KMS-11 (cell line): ENCODE measurements around the gene GMFB.

ENCODE experiments used
- H2AFZ ChIP-seq: fragments of 200-600 bp; sonication (generic); 2 replicates; pipeline ENCODE4 v1.6.1; 2016; ENCODE audit warnings: antibody characterized with exemption, mixed run types, low read depth
- H3K27ac ChIP-seq: fragments of 200-600 bp; sonication (generic); 2 replicates; pipeline ENCODE4 v1.6.1; 2016; ENCODE audit warnings: mild to moderate bottlenecking, mixed run types
- H3K27me3 ChIP-seq: fragments of 200-600 bp; sonication (generic); 2 replicates; pipeline ENCODE4 v1.6.1; 2017; ENCODE audit warnings: mild to moderate bottlenecking, low read depth, mixed run types, moderate library complexity; ENCODE audit not compliant: insufficient read depth
- H3K36me3 ChIP-seq: fragments of 200-600 bp; sonication (generic); 2 replicates; pipeline ENCODE4 v1.6.1; 2017; ENCODE audit warnings: mild to moderate bottlenecking, mixed run types; ENCODE audit not compliant: insufficient read depth
- H3K4me1 ChIP-seq: fragments of 200-600 bp; sonication (generic); 2 replicates; pipeline ENCODE4 v1.6.1; 2016; ENCODE audit warnings: mild to moderate bottlenecking, low read depth, mixed run types; ENCODE audit not compliant: poor library complexity, severe bottlenecking
- H3K4me2 ChIP-seq: fragments of 200-600 bp; sonication (generic); 2 replicates; pipeline ENCODE4 v1.7.0; 2016; ENCODE audit warnings: mild to moderate bottlenecking, mixed run types
- H3K4me3 ChIP-seq: fragments of 200-600 bp; sonication (generic); IDR thresholded peaks from 2 replicates; pipeline ENCODE4 v1.6.1; 2017; ENCODE audit warnings: low read depth, low read length, mixed read lengths; ENCODE audit not compliant: insufficient read depth
- H3K79me2 ChIP-seq: fragments of 200-600 bp; sonication (generic); 2 replicates; pipeline ENCODE4 v1.6.1; 2016; ENCODE audit warnings: low read depth, mixed run types; ENCODE audit not compliant: insufficient read depth
- H3K9ac ChIP-seq: fragments of 200-600 bp; sonication (generic); 2 replicates; pipeline ENCODE4 v1.6.1; 2016; ENCODE audit warnings: mild to moderate bottlenecking, mixed run types
- H4K20me1 ChIP-seq: fragments of 200-600 bp; sonication (generic); 2 replicates; pipeline ENCODE4 v1.6.1; 2016; ENCODE audit warnings: mild to moderate bottlenecking, mixed run types; ENCODE audit not compliant: insufficient read depth
- CTCF ChIP-seq: fragments of 200-600 bp; sonication (generic); conservative IDR thresholded peaks from 2 replicates; pipeline ENCODE4 v1.6.1; 2017; ENCODE audit warnings: low read depth, mild to moderate bottlenecking, antibody characterized with exemption, low read length, moderate library complexity, mixed read lengths

GMFB gene

DNA sequence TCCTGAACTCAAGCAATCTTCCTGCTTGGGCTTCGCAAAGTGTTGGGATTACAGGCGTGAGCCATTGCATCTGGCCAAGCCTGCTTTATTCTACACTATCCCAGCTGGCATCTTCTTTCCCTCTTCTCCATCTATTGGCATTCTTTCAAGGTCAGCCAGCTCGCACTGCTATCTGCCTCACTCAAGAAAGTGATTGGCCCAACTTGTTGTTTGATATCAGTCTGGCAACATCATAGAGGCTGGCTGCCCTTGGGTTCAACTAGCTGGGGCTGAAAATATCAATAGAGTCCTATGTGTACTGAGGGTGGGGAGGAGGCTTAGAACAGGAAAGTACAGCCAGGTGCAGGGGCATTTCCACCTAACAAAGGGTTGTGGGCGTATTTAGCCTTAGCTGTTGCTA is 17.1 kb downstream of the GMFB start:
- Histone ChIP-seq H3K27me3 (no peaks in the 10 kb centered on the region), H3K4me3 (no peak overlapping the region), H3K4me2 (no peak overlapping the region), H3K4me1 (no peaks in the 10 kb centered on the region), H3K27ac (no peak overlapping the region), H3K79me2 (no peaks in the 10 kb centered on the region), H2AFZ (no peak overlapping the region), H3K9ac (no peak overlapping the region), H4K20me1 (no peaks in the 10 kb centered on the region), H3K36me3 (no peaks in the 10 kb centered on the region)
- TF ChIP-seq CTCF, result no peak

DNA sequence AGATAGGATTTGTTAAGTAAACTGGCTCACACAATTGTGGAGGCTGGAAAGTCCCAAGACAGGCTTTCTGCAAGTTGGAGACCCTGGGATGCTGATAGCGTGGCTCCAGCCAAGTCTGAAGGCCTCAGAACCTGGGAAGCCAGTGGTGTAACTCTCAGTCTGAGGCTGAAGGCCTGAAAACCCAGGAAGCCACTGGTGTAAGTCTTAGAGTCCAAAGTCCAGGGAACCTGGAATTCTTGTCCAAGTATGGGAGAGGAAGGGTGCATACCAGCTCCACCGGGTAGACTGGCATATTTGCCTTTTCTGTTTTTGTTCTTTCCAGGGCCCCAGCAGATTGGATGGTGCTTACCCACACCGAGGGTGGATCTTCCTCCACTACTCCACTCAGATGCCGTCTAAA is 18.1 kb downstream of the GMFB start:
- no peak for TF ChIP-seq CTCF
- Histone ChIP-seq H4K20me1 (no peaks in the 10 kb centered on the region), H3K4me2 (no peak overlapping the region), H2AFZ (no peak overlapping the region), H3K9ac (no peak overlapping the region), H3K27me3 (no peaks in the 10 kb centered on the region), H3K4me3 (no peak overlapping the region), H3K79me2 (no peaks in the 10 kb centered on the region), H3K4me1 (no peaks in the 10 kb centered on the region), H3K27ac (no peak overlapping the region), H3K36me3 (no peaks in the 10 kb centered on the region)

DNA sequence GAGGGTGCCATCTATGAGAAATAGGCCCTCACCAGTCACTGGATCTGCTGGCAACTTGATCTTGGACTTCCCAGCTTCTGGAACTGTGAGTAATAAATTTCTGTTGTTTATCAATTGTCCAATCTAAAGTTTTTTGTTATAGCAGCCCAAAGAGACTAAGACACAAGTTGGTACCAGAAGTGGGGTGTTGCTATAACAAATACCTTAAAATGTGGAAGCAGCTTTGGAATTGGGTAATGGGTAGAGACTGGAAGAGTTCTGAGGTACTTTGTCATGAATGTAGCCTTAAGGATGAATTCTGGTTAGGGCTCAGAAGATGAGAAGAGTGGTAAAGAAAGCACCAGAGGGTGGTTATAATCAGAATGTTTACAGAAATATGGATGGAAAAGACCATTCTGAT is 21.5 kb downstream of the GMFB start:
- Histone ChIP-seq H3K4me3 (no peak overlapping the region), H3K27ac (no peak overlapping the region), H3K9ac (no peak overlapping the region), H3K27me3 (no peaks in the 10 kb centered on the region), H3K4me1 (no peaks in the 10 kb centered on the region), H2AFZ (no peak overlapping the region), H3K36me3 (no peaks in the 10 kb centered on the region), H4K20me1 (no peaks in the 10 kb centered on the region), H3K4me2 (no peak overlapping the region), H3K79me2 (no peaks in the 10 kb centered on the region)
- TF ChIP-seq CTCF, result no peak

- no peaks in the 10 kb centered on the region for H3K79me2 ChIP-seq
- no peaks in the 10 kb centered on the region for H3K27me3 ChIP-seq
- H3K9ac ChIP-seq, result no peak overlapping the region
- H2AFZ ChIP-seq, result no peak overlapping the region
- TF ChIP-seq CTCF, result no peak
- no peak overlapping the region for H3K4me3 ChIP-seq
- no peaks in the 10 kb centered on the region for H4K20me1 ChIP-seq
- no peaks in the 10 kb centered on the region for H3K36me3 ChIP-seq
- H3K4me2 ChIP-seq, result no peak overlapping the region
- H3K27ac ChIP-seq, result no peak overlapping the region
- H3K4me1 ChIP-seq, result no peaks in the 10 kb centered on the region
These were observed 23.1 kb downstream of the GMFB start for GRCh38 chr14:54465654-54466053.

GRCh38 chr14:54462048-54462447 is 26.7 kb downstream of the GMFB start:
- no peaks in the 10 kb centered on the region for H3K4me1 ChIP-seq

More at GRCh38 chr14:54462048-54462447, 26.7 kb downstream of the GMFB start:
- Histone ChIP-seq H3K79me2 (no peaks in the 10 kb centered on the region), H3K27ac (no peak overlapping the region), H3K9ac (no peak overlapping the region), H3K36me3 (no peaks in the 10 kb centered on the region), H2AFZ (no peak overlapping the region), H3K4me2 (no peak overlapping the region), H3K27me3 (no peaks in the 10 kb centered on the region), H4K20me1 (no peaks in the 10 kb centered on the region), H3K4me3 (no peak overlapping the region)
- TF ChIP-seq CTCF, result no peak
